Cerebellar cortex (tissue), 1 donor: ENCODE data around the gene NEURL1B.

Source experiments
- DNase-seq: peaks from one replicate; pipeline ENCODE4 v3.0.0-alpha.2; 2015; ENCODE audit warnings: low spot score

NEURL1B gene

DNA sequence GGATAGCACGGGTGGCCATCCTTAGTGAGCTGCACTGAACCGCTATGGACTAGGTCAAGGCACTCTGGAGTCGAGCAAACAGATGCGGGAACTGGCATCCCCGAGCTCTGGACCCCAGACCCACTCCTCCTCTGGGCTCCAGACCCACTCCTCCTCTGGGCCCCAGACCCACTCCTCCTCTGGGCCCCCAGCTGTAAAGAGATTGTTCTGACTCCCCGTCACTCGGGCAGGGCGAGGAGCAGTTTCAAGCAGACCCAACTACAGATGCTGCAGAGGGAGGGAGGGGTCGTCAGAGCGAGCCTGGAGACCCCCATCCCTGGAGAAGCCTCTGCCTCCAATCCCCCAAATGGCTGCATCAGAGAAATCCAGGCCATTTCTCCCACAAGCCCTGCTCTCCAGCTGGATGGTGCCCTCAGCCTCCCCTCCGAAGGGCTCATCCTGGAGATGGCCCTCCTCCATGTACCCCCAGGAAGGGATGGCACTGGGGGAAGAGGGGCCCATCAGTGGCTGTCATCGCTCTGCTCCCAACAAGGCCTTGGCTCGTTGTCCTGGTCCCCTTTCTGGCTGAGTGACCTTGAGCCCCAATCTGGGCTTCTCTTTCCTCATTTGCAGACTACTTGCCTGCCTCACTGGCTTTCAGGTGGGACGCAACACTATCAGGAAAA lies 91.3 kb downstream of the NEURL1B start:
- no peak for DNase-seq

DNA sequence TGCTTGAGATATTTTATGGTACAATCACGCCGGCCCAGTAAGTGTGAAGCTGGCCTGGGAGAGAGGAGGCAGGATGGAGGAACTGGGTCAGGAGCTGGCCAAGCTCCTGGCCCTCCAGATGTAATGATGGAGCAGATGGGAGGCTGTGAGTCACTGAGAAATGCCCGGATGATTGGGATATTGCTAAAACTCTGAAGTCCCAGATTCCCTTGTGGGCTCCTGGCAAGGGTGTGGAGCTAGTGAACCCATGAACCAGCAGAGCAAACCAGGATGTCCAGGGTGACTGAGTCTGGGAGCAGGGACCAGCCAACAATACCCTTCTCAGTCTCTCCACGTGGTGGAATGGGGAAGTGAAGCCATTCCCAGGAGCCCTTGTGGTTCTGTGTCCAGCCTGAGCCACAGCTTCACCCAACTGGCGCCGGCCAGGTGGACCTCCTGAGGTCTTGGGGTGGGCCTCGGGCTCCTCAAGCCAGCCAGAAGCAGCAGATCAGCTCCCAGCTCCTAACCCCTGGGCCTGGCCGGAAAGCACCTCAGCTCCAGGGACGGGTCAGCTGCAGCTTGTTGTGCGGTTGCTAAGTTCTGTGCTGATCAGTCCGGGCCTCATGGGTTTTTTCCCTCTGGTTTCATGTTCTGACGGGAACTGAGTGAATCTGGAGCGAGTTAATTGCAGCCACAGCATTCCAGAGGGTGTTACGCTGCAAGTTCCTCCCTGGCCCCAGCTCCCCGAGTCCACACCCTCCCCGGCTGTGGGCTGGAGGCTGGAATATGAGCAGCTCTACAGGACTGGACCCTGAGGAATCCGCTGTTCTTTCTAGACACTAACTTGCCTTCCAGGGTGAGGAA lies 92.3 kb downstream of the NEURL1B start:
- peak; percentile 78 for DNase-seq

DNA sequence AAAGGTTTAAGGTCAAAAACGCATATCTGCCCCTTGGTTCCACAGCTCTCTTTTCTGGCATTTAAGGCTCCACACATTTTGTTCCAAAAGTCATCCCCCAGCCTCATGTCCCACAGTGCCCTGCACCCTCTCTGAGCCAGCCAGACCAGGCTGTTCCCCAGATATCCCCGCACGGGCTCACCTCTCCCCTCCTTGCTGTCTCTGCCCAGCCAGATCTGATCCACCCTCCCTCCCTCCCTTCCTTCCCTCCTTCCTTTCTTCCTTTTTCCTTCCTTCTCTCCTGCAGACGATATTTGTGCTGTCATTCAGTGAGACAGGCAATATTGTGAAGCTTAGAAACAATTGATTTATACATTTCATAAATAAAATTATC lies 92.9 kb downstream of the NEURL1B start:
- DNase-seq = no peak

DNA sequence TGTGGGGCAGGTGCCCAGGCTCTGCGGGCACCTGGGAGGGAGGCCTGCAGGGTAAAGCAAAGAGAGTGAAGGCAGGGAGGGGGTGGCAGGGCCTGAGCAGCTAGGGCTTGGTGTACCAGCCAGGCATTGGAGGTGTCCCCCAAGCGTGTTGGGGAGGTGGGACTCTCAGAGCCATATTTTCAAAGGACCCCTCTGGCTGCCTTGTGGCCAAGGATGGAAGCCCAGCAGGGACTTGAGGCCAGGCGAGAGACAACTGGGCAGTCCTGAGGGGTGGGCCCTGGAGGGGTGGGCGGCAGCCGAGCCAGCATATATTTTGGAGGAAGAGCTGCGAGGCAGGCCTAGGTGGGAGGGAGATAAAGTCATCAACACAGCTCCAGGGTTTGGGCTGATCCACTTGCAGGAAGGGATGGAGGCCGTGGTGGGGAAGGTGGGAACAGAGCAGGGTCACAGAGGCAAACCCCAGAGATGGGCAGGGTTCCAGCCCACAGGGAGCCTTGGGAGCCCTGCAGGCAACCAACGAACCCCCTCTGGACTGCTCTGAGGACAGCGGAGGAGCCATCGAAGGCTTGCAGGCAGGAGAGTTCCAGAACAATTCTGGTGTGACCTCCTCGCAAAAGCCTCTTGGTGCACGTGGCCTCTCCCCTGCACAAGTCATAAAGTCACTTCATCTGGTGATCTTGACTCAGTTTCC lies 94.2 kb downstream of the NEURL1B start:
- DNase-seq = no peak

DNA sequence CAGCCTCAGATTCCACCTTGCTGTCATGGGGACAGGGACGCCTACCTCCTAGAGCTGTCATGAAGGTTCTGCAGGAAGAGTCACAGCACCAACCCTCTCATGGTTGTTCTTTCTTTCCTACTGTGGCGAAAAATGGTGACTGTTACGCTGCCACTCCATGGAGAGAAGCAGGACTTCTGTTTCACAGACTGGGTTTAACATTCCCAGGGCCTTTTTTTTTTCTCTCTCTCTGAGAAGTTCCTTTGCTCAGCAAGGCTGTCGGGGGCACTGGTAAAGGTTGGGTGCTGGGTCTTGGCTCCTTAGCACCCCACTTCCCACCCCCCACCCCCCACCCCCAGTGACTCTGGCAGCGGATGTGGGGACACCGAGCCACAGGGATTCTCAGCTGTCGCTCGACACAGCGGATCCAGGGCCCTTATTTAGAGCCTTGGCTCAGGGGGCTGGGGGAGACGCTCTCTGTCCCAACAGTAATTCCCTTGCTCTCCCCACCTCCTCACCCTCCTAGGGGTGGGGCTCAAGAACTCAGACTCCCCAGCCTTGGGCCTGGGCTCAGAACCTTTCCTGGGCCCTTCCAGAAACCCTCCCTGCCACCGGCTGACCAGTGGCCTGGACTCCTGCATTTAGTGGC lies 95.6 kb downstream of the NEURL1B start:
- DNase-seq = peak; percentile 16

DNA sequence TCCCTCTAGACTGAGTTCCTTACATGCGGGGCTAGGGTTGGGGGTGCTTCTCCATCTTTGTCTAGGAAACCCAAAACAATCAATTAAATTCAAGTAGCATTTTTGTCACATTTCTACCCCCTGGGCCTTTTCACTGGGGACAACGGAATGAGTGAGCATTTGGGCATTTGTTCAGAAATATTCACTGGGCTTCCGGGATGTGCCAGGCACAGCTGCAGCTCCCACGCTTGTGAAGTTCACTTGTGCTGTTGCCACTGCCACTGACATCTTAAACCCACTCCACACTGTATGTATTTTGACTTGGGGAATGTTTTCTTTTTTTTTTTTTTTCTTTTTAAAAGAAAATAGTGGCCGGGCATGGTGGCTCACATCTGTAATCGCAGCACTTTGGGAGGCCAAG lies 98.3 kb downstream of the NEURL1B start:
- no peak for DNase-seq

DNA sequence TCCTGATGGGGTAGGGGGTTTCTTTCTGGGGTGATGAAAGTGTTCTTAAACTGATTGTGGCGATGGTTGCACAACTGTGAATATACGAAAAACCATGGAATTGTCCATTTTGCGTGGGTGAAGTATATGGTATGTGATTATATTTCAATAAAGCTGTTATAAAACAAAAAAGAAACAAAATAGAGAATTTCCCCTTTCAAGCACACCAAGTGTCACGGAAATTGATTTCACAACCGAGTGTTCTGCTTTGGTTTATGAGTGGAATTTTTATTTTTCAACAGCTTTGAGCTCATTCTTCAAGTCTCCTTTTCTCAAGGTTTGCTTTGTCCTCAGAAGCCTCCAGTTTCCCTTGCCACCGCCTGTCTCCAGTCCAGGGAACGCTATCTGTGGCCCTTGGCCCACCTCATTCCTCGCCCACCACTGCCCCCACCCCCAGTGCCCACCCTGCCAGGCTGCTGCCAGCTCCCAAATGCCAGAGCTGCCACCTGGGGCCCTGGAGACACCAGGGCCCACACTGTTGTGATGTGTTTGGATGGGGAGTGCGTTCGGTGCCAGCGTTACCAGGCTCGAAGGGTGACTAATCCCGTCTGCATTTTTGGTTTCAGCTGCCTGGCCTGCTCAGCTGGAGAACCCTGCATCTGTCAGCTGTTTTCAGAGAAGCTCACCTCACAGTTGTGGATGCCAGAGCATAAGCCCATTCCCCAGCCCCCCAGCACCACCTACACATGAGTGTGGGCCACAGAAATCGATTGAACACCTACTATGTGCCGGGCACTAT lies 99.6 kb downstream of the NEURL1B start:
- DNase-seq = no peak
